ENCODE measurements around the gene AHSP.

AHSP gene

GRCh38 chr16:31493506-31494125 is 34.1 kb upstream of the AHSP start:
- no peak overlapping the region for H4K5ac ChIP-seq (ENCODE audit: low read length)
- H3K9ac ChIP-seq (ENCODE audit: low read length) = no peak overlapping the region
- no peak overlapping the region for H3K18ac ChIP-seq (ENCODE audit: low read length)
- no peak overlapping the region for H3K56ac ChIP-seq (ENCODE audit: low read length)
- H3K4me2 ChIP-seq (ENCODE audit: low read length) = no peak overlapping the region
- WGBS (ENCODE audit: extremely low coverage, insufficient coverage, low lambda C conversion rate) = no CpG with 5 or more reads among the region's 18 CpGs
- H3K4me3 ChIP-seq (ENCODE audit: low read length) = no peak overlapping the region
- H3K79me1 ChIP-seq (ENCODE audit: low read length) = no peaks in the 10 kb centered on the region
- no peak overlapping the region for H2BK15ac ChIP-seq (replicated peaks; ENCODE audit: low read depth)
- H3K36me3 ChIP-seq (ENCODE audit: control insufficient read depth, insufficient read depth, low read length) = no peaks in the 10 kb centered on the region
- no peak overlapping the region for H2AK5ac ChIP-seq (ENCODE audit: low read length)
- no peaks in the 10 kb centered on the region for H3K27me3 ChIP-seq (ENCODE audit: insufficient read depth, low read length, poor library complexity)
- H3K79me2 ChIP-seq (ENCODE audit: control insufficient read depth, insufficient read depth, low read length) = no peaks in the 10 kb centered on the region
- no peak for DNase-seq
- no peak overlapping the region for H2BK120ac ChIP-seq (ENCODE audit: low read depth, low read length)
- H4K8ac ChIP-seq (ENCODE audit: low read depth, low read length) = no peak overlapping the region
- no peak overlapping the region for H2BK5ac ChIP-seq (ENCODE audit: low read length)
- no peak overlapping the region for H3K4ac ChIP-seq (ENCODE audit: low read depth, low read length)
- H3K27ac ChIP-seq (ENCODE audit: low read depth, low read length) = no peak overlapping the region
- no peaks in the 10 kb centered on the region for H3K4me1 ChIP-seq (ENCODE audit: control insufficient read depth, low read depth, low read length)
- H3K23ac ChIP-seq (ENCODE audit: low read length) = no peak overlapping the region

GRCh38 chr16:31496670-31497069 is 31.0 kb upstream of the AHSP start:
- no peak overlapping the region for H4K8ac ChIP-seq (ENCODE audit: low read depth, low read length)
- no peak overlapping the region for H3K56ac ChIP-seq (ENCODE audit: low read length)
- DNase-seq = no peak
- H3K23ac ChIP-seq (ENCODE audit: low read length) = no peak overlapping the region
- H3K79me2 ChIP-seq (ENCODE audit: control insufficient read depth, insufficient read depth, low read length) = no peaks in the 10 kb centered on the region
- no peak overlapping the region for H3K9ac ChIP-seq (ENCODE audit: low read length)
- H3K4me1 ChIP-seq (ENCODE audit: control insufficient read depth, low read depth, low read length) = no peaks in the 10 kb centered on the region
- H3K27ac ChIP-seq (ENCODE audit: low read depth, low read length) = no peak overlapping the region
- no peak overlapping the region for H2AK5ac ChIP-seq (ENCODE audit: low read length)
- no peaks in the 10 kb centered on the region for H3K36me3 ChIP-seq (ENCODE audit: control insufficient read depth, insufficient read depth, low read length)
- no peak overlapping the region for H2BK15ac ChIP-seq (replicated peaks; ENCODE audit: low read depth)
- H3K18ac ChIP-seq (ENCODE audit: low read length) = no peak overlapping the region
- H3K4me2 ChIP-seq (ENCODE audit: low read length) = no peak overlapping the region
- H2BK120ac ChIP-seq (ENCODE audit: low read depth, low read length) = no peak overlapping the region
- no peaks in the 10 kb centered on the region for H3K79me1 ChIP-seq (ENCODE audit: low read length)
- H3K27me3 ChIP-seq (ENCODE audit: insufficient read depth, low read length, poor library complexity) = no peaks in the 10 kb centered on the region
- H3K4me3 ChIP-seq (ENCODE audit: low read length) = no peak overlapping the region
- no CpG with 5 or more reads among the region's 10 CpGs for WGBS (ENCODE audit: extremely low coverage, insufficient coverage, low lambda C conversion rate)
- no peak overlapping the region for H2BK5ac ChIP-seq (ENCODE audit: low read length)
- H4K5ac ChIP-seq (ENCODE audit: low read length) = no peak overlapping the region
- H3K4ac ChIP-seq (ENCODE audit: low read depth, low read length) = no peak overlapping the region

- H3K23ac ChIP-seq (ENCODE audit: low read length) = no peak overlapping the region
- H2AK5ac ChIP-seq (ENCODE audit: low read length) = no peak overlapping the region
- no peak overlapping the region for H4K5ac ChIP-seq (ENCODE audit: low read length)
- H3K56ac ChIP-seq (ENCODE audit: low read length) = no peak overlapping the region
- H3K4ac ChIP-seq (ENCODE audit: low read depth, low read length) = no peak overlapping the region
- no peaks in the 10 kb centered on the region for H3K36me3 ChIP-seq (ENCODE audit: control insufficient read depth, insufficient read depth, low read length)
- H2BK5ac ChIP-seq (ENCODE audit: low read length) = no peak overlapping the region
- no peak overlapping the region for H3K9ac ChIP-seq (ENCODE audit: low read length)
- no peak overlapping the region for H3K18ac ChIP-seq (ENCODE audit: low read length)
- no CpG with 5 or more reads among the region's 8 CpGs for WGBS (ENCODE audit: extremely low coverage, insufficient coverage, low lambda C conversion rate)
- no peaks in the 10 kb centered on the region for H3K79me2 ChIP-seq (ENCODE audit: control insufficient read depth, insufficient read depth, low read length)
- no peak overlapping the region for H3K4me3 ChIP-seq (ENCODE audit: low read length)
- H3K27ac ChIP-seq (ENCODE audit: low read depth, low read length) = no peak overlapping the region
- H2BK15ac ChIP-seq (replicated peaks; ENCODE audit: low read depth) = no peak overlapping the region
- DNase-seq = no peak
- H3K4me2 ChIP-seq (ENCODE audit: low read length) = no peak overlapping the region
- no peaks in the 10 kb centered on the region for H3K4me1 ChIP-seq (ENCODE audit: control insufficient read depth, low read depth, low read length)
- H3K79me1 ChIP-seq (ENCODE audit: low read length) = no peaks in the 10 kb centered on the region
- no peaks in the 10 kb centered on the region for H3K27me3 ChIP-seq (ENCODE audit: insufficient read depth, low read length, poor library complexity)
- H4K8ac ChIP-seq (ENCODE audit: low read depth, low read length) = no peak overlapping the region
- no peak overlapping the region for H2BK120ac ChIP-seq (ENCODE audit: low read depth, low read length)
Measured at GRCh38 chr16:31498493-31498892, 29.2 kb upstream of the AHSP start.

- Histone ChIP-seq H2AK5ac (ENCODE audit: low read length) (no peak overlapping the region), H3K36me3 (ENCODE audit: control insufficient read depth, insufficient read depth, low read length) (no peaks in the 10 kb centered on the region), H3K4ac (ENCODE audit: low read depth, low read length) (no peak overlapping the region), H4K8ac (ENCODE audit: low read depth, low read length) (no peak overlapping the region), H3K27ac (ENCODE audit: low read depth, low read length) (no peak overlapping the region), H3K4me1 (ENCODE audit: control insufficient read depth, low read depth, low read length) (no peaks in the 10 kb centered on the region), H3K56ac (ENCODE audit: low read length) (no peak overlapping the region), H3K79me2 (ENCODE audit: control insufficient read depth, insufficient read depth, low read length) (no peaks in the 10 kb centered on the region), H3K4me2 (ENCODE audit: low read length) (no peak overlapping the region), H3K18ac (ENCODE audit: low read length) (no peak overlapping the region), H3K4me3 (ENCODE audit: low read length) (no peak overlapping the region), H2BK15ac (replicated peaks; ENCODE audit: low read depth) (no peak overlapping the region), H3K23ac (ENCODE audit: low read length) (no peak overlapping the region), H3K27me3 (ENCODE audit: insufficient read depth, low read length, poor library complexity) (no peaks in the 10 kb centered on the region), H3K9ac (ENCODE audit: low read length) (no peak overlapping the region), H3K79me1 (ENCODE audit: low read length) (no peaks in the 10 kb centered on the region), H4K5ac (ENCODE audit: low read length) (no peak overlapping the region), H2BK120ac (ENCODE audit: low read depth, low read length) (no peak overlapping the region), H2BK5ac (ENCODE audit: low read length) (no peak overlapping the region)
- no CpG with 5 or more reads among the region's 8 CpGs for WGBS (ENCODE audit: extremely low coverage, insufficient coverage, low lambda C conversion rate)
- no peak for DNase-seq
Measured at GRCh38 chr16:31499928-31500327, 27.8 kb upstream of the AHSP start.

GRCh38 chr16:31501226-31501965 is 26.3 kb upstream of the AHSP start:
- WGBS (ENCODE audit: extremely low coverage, insufficient coverage, low lambda C conversion rate) = no CpG with 5 or more reads among the region's 3 CpGs
- no peaks in the 10 kb centered on the region for H3K36me3 ChIP-seq (ENCODE audit: control insufficient read depth, insufficient read depth, low read length)
- no peak overlapping the region for H2BK5ac ChIP-seq (ENCODE audit: low read length)

More at GRCh38 chr16:31501226-31501965, 26.3 kb upstream of the AHSP start:
- H3K4me2 ChIP-seq (ENCODE audit: low read length) = no peak overlapping the region
- no peak overlapping the region for H3K4ac ChIP-seq (ENCODE audit: low read depth, low read length)
- H3K4me3 ChIP-seq (ENCODE audit: low read length) = no peak overlapping the region
- no peak overlapping the region for H3K56ac ChIP-seq (ENCODE audit: low read length)
- H3K79me1 ChIP-seq (ENCODE audit: low read length) = no peaks in the 10 kb centered on the region
- H2AK5ac ChIP-seq (ENCODE audit: low read length) = no peak overlapping the region
- DNase-seq = no peak
- H2BK120ac ChIP-seq (ENCODE audit: low read depth, low read length) = no peak overlapping the region
- no peaks in the 10 kb centered on the region for H3K79me2 ChIP-seq (ENCODE audit: control insufficient read depth, insufficient read depth, low read length)
- H3K4me1 ChIP-seq (ENCODE audit: control insufficient read depth, low read depth, low read length) = no peaks in the 10 kb centered on the region
- no peak overlapping the region for H3K23ac ChIP-seq (ENCODE audit: low read length)
- no peak overlapping the region for H4K8ac ChIP-seq (ENCODE audit: low read depth, low read length)
- H4K5ac ChIP-seq (ENCODE audit: low read length) = no peak overlapping the region
- no peaks in the 10 kb centered on the region for H3K27me3 ChIP-seq (ENCODE audit: insufficient read depth, low read length, poor library complexity)
- no peak overlapping the region for H2BK15ac ChIP-seq (replicated peaks; ENCODE audit: low read depth)
- no peak overlapping the region for H3K18ac ChIP-seq (ENCODE audit: low read length)
- H3K9ac ChIP-seq (ENCODE audit: low read length) = no peak overlapping the region
- no peak overlapping the region for H3K27ac ChIP-seq (ENCODE audit: low read depth, low read length)

Measured in mesendoderm (in vitro differentiated cells).